Stimulated activated CD4-positive, alpha-beta T cell treated with anti-CD3 and anti-CD28 coated beads, Interleukin-4, amount 100 ng/mL, for 4 hours (primary cell): ENCODE measurements around the gene FAM83E.
A peak's percentile ranks its signal among the peaks of the same experiment; 100 is the strongest.
"Not testable (repeated sequence)": the region's sequence is repeated elsewhere in the genome, so short reads cannot be mapped to it uniquely, and the experiment has no call there.

Experiments
- DNase-seq, 2 experiments: peaks; one replicate each; pipeline ENCODE4 v3.0.0-alpha.2; 2020

FAM83E gene

DNA sequence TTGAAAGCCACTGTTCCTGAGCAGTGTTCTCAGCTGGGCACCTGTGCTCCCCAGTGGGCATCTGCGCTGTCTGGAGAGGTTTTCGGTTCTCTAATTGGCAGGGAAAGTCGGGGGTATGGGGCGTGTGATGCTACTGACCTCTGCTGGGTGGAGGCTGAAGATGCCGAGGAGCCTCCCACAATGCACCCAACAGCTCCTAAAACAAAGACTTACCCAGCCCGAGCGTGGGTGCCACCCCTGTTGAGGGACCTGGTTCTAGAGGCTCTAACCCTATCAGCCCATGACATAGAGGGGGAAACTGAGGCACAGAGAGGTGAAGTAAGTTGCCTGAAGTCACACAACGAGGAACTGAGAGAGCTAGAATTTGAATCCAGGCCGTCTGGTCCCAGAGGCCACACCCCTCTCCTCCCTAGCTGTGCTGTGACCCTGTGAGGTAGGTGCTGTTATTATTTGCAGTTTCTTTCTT, 6.0 kb downstream of the FAM83E start:
- peak in 1 of 2 experiments; percentile 32 for DNase-seq

DNA sequence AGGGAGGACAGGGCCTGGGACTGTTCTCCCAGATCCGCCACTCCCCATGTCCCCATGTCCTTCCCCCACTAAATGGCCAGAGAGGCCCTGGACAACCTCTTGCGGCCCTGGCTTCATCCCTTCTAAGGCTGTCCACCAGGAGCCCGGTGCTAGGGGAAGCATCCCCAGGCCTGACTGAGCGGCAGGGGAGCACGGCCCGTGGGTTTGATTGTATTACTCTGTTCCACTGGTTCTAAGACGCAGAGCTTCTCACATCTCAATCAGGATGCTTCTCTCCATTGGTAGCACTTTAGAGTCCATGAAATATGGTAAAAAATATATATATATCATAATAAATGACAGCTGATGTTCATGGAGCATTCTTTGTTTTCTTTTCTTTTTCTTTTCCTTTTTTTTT, 7.5 kb downstream of the FAM83E start:
- DNase-seq: no peak

DNA sequence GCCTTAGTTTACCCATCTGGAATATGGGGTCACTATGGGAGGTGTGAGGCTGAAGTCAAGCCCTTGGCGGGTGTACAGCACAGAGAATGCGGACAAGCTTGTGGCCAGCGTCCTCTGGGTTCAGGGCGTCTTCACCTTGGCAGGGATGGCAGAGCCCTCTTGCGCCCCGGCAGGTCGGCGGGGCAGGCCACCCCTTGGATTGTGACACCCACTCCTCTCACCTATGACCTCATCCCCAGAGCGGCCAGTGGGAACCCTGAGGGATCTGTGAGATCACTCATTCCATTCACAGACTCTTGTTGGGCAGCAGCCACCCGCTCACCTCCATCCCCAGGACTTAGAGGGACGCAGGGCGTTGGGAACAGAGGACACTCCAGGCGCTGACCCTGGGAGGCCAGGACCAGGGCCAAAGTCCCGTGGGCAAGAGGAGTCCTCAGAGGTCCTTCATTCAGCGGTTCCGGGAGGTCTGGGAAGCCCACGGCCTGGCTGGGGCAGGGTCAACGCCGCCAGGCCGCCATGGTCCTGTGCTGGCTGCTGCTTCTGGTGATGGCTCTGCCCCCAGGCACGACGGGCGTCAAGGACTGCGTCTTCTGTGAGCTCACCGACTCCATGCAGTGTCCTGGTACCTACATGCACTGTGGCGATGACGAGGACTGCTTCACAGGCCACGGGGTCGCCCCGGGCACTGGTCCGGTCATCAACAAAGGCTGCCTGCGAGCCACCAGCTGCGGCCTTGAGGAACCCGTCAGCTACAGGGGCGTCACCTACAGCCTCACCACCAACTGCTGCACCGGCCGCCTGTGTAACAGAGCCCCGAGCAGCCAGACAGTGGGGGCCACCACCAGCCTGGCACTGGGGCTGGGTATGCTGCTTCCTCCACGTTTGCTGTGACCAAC, 8.2 kb downstream of the FAM83E start, which contains the start of gene SPACA4:
Gene SPACA4, plus strand, starts transcription at position 280 of the 896 bp plus-strand sequence. Its CDS starts 237 bp downstream, at position 517.
- DNase-seq: no peak

DNA sequence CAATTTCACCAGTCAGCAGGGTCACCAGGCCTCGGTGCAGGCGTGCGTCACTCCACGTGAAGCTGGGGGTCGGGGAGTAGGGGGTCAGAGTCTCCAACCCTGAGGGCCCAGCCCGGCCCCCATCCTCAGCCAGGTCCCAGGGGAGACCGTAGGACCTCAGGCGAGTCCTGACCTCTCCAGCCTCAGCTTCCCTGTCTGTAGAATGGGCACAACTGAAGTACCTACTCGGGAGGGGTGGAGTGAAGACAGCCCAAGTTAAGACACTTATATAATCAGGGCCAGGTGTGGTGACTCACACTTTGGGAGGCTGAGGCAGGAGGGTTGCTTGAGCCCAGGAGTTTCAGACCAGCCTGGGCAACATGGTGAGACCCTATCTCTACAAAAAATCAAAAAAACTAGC, 11.0 kb downstream of the FAM83E start:
- DNase-seq: no peak

DNA sequence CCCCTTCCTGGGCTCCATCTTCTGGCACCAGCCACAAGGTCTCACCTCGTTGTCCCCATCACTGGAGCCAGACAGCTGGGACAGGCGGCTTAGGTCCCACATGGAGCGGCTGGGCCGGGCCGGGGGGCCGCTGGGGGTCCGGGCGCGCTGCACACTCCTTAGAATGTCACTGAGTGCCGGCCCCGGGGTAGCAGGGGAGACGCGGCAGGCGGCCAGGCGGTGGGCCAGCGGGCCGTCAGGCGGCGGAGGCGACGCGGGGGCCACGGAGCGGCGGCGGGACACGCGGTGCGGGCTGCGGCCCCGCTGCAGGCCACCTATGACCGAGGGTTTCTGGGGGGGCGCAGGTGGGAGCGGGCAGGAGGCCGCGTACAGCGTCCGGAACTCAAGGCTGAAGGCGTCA, 11.4 kb downstream of the FAM83E start:
- no peak for DNase-seq

DNA sequence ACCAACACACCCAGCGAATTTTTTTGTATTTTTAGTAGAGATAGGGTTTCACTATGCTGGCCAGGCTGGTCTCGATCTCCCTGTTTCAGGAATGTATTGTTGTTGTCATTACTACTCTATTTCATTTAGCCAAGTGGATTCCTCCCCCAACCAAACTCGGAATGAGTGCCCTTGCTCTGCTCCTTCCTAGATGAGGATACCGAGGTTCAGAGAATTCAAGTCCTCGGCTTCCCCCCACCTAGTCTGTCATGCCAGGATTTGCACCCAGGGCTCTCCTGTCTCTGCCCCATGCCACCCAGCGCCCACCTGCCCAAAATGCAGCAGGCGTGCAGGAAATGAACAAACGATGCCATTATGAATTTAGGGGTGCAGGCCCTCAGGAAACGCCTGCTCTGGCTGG, 11.9 kb downstream of the FAM83E start:
- DNase-seq: no peak

DNA sequence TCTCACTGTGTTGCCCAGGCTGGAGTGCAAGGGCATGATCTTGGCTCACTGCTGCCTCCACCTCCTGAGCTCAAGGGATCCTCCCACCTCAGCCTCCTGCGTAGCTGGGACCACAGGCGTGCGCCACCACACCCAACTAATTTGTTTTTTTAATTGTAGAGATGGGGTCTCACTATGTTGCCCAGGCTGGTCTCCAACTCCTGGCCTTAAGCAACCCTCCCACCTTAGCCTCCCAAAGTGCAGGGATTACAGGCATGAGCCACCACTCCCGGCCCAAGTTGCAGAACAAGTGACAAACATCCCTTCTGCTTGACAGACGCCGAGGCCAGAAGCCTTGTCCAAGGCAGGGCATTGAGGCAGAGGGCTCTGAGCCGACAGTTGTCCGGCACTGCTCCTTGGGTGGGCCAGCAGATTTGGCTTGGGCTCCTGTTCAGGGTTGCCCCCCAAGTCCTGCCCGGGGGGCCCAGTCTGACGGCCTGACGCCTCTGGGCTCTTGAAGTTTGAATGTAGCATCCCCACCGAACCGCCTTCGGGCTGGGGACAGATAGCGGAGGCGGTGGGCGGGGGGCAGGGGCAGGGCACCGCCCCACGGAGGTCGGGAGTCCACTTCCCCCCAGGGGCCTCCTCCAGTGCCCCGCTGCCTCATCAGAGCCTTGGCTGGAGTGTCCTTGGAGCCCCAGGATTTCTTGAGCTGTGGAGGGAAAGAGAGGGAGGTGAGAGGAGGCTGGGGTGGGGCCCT, 14.0 kb downstream of the FAM83E start:
- DNase-seq: no peak

DNA sequence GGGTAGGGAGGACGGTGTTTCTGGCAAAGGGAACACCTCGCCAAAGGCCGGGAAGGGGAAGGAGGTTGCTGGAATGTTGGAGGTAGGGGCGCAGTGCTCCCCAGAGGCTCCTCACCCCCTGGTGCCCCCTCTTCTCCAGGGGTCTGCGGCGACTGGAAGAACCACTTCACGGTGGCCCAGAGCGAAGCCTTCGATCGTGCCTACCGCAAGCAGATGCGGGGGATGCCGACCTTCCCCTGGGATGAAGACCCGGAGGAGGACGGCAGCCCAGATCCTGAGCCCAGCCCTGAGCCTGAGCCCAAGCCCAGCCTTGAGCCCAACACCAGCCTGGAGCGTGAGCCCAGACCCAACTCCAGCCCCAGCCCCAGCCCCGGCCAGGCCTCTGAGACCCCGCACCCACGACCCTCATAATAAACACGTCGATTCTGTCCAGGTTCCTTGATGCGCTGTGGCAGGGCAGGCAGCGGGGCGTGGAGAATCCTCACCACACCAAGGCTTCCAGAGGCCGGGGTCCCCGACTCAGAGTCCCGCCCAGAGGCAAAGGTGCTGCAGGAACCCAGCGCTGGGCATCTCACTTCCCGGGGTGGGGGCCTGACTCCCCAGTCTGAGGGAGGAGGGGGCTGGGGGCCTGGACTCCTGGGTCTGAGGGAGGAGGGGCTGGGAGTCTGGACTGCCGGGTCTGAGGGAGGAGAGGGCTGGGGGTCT, 15.7 kb downstream of the FAM83E start:
- DNase-seq: no peak

DNA sequence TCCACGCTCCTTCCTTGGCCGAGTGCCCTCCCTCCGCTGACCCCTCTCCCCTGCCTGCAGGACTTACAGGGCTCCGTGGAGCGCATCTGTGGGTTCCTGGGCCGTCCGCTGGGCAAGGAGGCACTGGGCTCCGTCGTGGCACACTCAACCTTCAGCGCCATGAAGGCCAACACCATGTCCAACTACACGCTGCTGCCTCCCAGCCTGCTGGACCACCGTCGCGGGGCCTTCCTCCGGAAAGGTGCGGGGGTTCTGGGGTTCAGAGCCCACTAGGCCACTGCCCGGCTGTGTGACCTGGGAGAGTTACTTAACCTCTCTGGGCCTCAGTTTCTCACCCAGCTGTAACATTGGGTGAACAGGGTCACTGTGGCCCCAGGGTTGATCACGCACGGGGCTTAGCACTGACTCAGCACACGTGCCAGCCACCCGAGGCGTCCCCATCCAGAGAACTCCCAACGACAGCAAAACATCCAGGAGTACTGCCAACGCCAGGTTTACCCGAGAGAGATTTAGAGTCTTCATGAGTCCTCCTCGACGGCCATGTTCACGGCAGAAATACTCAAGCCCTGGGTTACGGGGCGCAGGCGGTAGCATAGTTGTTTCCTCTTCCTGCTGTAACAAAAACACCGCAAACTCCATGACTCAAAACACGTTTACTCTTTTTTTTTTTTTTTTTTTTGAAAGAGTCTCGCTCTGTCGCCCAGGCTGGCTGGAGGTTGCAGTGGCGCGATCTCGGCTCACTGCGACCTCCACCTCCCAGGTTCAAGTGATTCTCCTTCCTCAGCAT, 18.0 kb downstream of the FAM83E start:
- DNase-seq: no peak

DNA sequence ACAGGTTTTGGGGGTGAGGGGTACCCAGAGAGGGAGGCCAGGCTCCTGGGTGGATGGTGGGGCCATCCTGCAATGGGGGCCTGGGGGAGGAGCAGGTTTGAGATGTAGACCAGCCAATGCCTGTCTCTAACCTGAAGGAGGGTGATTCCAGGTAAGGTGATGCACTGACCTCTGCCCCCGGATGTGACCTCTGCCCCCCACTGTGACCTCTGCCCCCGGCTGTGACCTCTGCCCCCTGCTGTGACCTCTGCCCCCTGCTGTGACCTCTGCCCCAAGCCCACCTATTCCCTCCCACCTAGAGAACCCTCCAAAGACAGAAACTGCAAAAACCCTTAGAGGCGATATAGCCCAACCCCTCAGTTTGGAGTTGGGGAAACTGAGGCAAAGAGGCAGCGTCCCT, 18.6 kb downstream of the FAM83E start:
- no peak for DNase-seq

DNA sequence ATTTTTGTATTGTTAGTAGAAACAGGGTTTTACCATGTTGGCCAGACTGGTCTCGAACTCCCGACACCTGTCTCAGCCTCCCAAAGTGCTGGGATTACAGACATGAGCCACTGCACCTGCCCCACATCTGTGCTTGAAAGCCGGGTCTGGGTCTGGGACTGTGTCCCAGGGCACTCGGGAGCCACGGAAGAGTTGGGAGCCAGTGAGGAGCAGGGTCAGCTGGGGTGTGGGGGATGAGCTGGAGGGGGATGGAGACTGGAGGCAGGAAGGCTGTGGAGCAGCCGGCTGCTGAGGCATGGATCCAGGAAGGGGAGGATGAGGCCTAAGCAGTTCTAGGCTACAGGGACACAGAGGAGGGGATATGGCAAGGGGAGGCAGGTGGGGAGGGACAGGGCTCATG, 19.0 kb downstream of the FAM83E start:
- DNase-seq: no peak

DNA sequence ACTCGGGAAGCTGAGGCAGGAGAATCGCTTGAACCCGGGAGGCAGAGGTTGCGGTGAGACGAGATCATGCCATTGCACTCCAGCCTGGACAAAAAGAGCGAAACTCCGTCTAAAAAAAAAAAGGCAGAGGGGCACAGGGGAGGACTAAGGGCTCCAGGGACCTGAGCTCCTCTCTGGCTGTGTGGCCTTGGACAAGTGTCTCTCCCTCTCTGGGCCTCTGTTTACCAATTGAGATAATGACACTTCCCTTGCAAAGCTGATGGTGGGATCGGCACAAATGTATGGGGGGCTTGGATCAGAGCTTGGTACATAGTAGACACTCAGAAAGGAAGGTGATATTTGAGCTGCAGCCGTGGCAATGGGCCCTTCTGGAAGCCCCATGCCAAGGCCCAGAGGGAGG, 19.7 kb downstream of the FAM83E start:
- DNase-seq: no peak

DNA sequence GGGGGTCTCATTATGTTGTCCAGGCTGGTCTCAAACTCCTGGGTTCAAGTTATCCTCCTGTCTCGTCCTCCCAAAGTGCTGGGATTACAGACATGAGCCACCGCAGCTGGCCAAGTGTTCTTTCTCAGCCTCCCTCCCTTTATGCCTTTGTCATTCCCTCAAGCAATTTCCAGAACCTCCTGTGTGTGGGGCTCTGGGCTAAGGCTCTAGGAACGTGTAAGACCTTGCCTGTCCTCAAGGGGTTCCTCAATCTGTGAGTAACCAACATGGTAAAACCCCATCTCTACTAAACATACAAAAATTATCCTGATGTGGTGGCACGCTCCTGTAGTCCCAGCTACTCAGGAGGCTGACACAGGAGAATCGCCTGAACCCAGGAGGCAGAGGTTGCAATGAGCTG, 23.9 kb downstream of the FAM83E start:
- DNase-seq: no peak

DNA sequence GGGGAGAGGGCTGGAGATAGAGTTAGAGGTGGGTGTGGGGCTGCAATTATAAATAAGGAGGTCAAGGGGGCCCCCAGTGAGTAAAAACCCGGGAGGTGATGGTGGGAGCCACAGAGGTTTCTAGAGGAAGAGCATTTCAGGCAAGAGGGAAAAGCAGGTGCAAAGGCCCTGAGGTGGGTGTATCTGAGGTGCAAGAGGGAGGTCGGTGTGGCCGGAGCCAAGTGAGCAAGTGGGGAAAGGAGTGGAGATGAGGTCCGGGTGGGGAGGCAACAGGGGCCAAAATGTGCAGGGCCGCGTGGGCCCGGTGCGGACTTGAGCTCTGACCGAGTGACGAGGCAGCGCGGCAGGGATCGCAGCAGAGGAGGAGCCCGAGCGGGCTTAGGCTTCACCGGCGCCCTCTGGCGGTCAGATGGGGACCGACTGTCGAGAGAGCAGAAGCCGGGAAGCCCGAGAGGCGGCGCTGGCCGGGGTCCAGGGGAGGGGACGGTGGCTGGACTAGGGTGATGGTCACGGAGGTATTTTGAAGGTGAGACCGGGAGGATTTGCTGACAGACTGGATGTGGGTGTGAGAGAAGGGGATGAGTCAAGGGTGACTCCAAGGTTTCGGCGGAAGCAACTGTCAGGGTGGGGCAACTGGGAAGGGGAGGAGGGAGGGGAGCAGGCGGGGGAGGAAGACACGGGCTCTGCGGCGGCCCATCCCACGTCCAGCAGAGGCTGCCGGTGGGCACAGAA, 26.0 kb downstream of the FAM83E start:
- DNase-seq: peak; percentile 73 to 84

DNA sequence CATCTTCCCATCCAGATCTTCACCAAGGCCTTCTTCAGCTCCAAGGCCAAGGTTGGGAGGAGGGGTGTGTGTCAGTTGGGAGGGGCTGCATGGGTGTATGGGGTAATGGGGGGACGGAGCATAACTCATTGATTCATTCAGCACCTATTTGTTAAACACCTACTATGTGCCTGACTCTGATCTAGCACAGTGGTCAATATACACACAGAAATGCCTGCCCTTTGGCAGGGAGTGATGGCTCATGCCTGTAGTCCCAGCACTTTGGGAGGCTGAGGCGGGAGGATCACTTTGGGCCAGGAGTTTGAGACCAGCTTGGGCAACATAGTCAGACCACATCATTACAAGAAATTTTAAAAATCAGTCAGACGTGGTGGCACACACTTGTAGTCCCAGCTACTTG, 27.5 kb downstream of the FAM83E start:
- no peak for DNase-seq

DNA sequence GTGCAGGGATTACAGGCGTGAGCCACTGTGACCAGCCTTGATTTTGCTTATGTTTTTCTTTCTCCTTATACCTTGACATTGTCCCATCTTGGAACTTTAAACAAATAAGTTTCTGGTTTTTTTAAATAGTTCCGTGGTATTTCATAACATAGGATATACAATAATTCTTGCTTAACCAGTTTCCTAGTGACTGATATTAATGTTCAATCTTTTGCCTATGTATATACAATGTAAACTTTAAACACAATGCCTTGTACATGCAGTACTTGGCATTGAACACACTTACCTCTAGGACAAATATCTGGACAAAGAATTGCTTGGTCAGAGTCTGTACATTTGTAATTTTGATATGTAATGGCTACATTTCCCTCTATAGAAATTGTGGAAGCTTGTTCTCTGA, 32.7 kb downstream of the FAM83E start:
- no peak for DNase-seq

DNA sequence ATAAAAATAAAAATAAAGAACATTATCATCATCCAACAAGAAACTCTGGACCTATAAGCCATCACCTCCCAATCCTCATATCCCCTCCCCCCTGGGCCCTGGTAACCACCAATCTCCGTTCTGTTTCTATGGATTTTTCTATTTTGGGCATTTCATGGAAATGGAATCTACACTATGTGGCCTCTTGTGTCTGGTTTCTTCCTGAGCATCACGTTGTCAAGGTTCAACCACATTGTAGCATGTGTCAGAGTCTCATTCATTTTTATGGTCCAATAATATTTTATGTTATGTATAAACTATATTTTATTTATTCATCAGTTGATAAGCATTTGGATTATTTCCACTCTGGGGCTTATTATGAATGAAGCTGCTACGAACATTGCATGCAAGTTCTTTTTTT, 36.0 kb downstream of the FAM83E start:
- no peak for DNase-seq

DNA sequence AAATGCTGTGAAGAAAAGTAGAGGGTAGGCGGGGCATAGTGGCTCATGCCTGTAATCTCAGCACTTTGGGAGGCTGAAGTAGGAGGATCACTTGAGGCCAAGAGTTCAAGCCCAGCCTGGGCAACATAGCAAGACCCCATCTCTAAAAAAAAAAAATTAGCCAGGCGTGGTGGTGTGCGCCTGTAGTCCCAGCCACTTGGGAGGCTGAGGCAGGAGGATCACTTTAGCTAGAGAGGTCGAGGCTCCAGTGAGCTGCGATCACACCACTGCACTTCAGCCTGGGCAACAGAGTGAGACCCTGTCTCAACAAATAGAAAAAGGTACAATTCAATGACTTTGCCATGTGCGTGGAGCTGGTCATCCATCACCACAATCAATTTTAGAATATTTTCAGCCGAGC, 37.0 kb downstream of the FAM83E start:
- not testable (repeated sequence) for DNase-seq

DNA sequence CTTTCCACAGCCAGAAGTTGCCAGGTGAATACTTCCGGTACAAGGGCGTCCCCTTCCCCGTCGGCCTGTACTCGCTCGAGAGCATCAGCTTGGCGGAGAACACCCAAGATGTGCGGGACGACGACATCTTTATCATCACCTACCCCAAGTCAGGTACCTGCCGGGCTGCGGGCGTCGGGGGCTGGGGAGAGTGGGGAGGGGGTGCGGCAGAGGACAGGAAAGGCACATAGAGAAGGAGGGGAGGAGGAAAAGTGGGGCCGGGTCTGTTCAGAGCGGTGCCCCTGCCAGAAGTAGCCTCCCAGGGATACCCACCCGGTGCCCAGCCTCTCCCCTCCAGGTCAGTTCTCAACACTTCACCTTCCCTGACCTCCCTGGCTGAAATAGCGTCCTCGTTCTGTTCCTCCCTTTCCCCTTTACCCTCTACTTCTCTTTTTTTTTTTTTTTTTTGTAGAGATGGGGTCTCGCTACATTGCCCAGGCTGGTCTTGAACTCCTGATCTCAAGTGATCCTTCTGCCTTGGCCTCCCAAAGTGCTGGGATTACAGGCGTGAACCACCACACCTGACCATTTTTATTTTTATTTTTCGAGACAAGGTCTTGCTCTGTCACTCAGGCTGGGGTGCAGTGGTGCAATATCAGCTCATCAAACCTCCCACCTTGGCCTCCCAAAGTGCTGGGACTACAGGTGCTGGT, 38.8 kb downstream of the FAM83E start:
- DNase-seq: no peak

DNA sequence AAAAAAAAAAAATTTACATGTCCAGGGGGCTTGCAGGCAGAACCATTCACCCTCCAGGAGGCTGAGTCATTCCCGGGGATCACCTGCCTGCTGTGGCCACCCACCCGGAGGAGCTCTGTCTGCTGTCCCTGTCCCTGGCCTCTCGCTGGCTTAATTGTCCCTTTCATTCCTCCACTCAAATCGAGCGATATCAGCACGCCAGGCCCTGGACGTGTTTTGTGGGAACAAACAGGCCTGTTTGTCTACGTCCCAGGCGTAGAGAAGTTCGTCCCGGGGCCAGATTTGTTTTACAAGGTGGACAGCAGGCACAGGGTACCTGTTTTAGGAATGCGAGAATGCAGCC, 41.7 kb downstream of the FAM83E start:
- no peak for DNase-seq
